GM12801 (cell line): ENCODE data around the gene ACVR1.

ENCODE experiments used
- CTCF ChIP-seq: IDR thresholded peaks from one replicate; pipeline ENCODE4 v1.5.1; 2011; ENCODE audit warnings: control low read depth; ENCODE audit not compliant: insufficient read length; ENCODE audit errors: extremely low read depth

The ACVR1 gene

GRCh38 chr2:157900684-157901083 is 24.6 kb upstream of the ACVR1 start:
- no peak for TF ChIP-seq CTCF

- TF ChIP-seq CTCF = no peak
These were observed 24.1 kb upstream of the ACVR1 start for GRCh38 chr2:157900203-157900602.

GRCh38 chr2:157899125-157899839 is 23.2 kb upstream of the ACVR1 start:
- no peak for TF ChIP-seq CTCF

- TF ChIP-seq CTCF = no peak
These were observed 22.5 kb upstream of the ACVR1 start for GRCh38 chr2:157898591-157898996.

- no peak for TF ChIP-seq CTCF
These were observed 21.2 kb upstream of the ACVR1 start for GRCh38 chr2:157897106-157897971.

GRCh38 chr2:157895531-157895930 is 19.4 kb upstream of the ACVR1 start:
- no peak for TF ChIP-seq CTCF

- no peak for TF ChIP-seq CTCF
These were observed 18.7 kb upstream of the ACVR1 start for GRCh38 chr2:157894694-157895435.
